HG03432 (cell line): ENCODE results near the gene STARD3.

Experiments used
- ATAC-seq: cut with Tn5 transposase; IDR thresholded peaks from one replicate; pipeline ENCODE4 v1.9.1; 2021; ENCODE audit warnings: mild to moderate bottlenecking, moderate library complexity; ENCODE audit not compliant: unreplicated experiment

STARD3 gene

GRCh38 chr17:39603304-39604016 lies 33.5 kb upstream of the STARD3 start:
- no peak for ATAC-seq

- no peak for ATAC-seq
Observed at GRCh38 chr17:39604911-39605491, 31.9 kb upstream of the STARD3 start.

- no peak for ATAC-seq
Observed at GRCh38 chr17:39605492-39606433, 31.2 kb upstream of the STARD3 start.

- no peak for ATAC-seq
Observed at GRCh38 chr17:39606434-39607056, 30.4 kb upstream of the STARD3 start.

- no peak for ATAC-seq
Observed at GRCh38 chr17:39607057-39607850, 29.7 kb upstream of the STARD3 start.

GRCh38 chr17:39607851-39608130 lies 29.2 kb upstream of the STARD3 start, which contains the start of gene NEUROD2:
TSS of gene NEUROD2 (minus strand) at chr17:39607920. CDS start at chr17:39606599, 1,321 bp downstream.
- no peak for ATAC-seq

GRCh38 chr17:39608142-39608981 lies 28.6 kb upstream of the STARD3 start:
- no peak for ATAC-seq

GRCh38 chr17:39609416-39610025 lies 27.4 kb upstream of the STARD3 start:
- ATAC-seq, result no peak

- ATAC-seq, result no peak
Observed at GRCh38 chr17:39611401-39612112, 25.4 kb upstream of the STARD3 start.

GRCh38 chr17:39612291-39612894 lies 24.6 kb upstream of the STARD3 start:
- ATAC-seq, result no peak

GRCh38 chr17:39612935-39613464 lies 23.9 kb upstream of the STARD3 start:
- no peak for ATAC-seq

- ATAC-seq, result no peak
Observed at GRCh38 chr17:39614545-39615157, 22.3 kb upstream of the STARD3 start.

GRCh38 chr17:39615434-39615833 lies 21.5 kb upstream of the STARD3 start:
- no peak for ATAC-seq

GRCh38 chr17:39617100-39617445 lies 19.9 kb upstream of the STARD3 start:
- ATAC-seq, result no peak

- no peak for ATAC-seq
Observed at GRCh38 chr17:39617446-39618245, 19.3 kb upstream of the STARD3 start.

GRCh38 chr17:39618246-39618913 lies 18.6 kb upstream of the STARD3 start:
- no peak for ATAC-seq
